Breast epithelium (tissue), 3 donors: Measurements from ENCODE around the gene DOCK3.

Source experiments
- CTCF ChIP-seq, 3 donors: fragments of 450-650 bp; IDR thresholded peaks; one replicate each; pipeline ENCODE4 v1.5.1; 2016 to 2017; ENCODE audit warnings: antibody characterized with exemption in 3 of 3, mild to moderate bottlenecking in 3 of 3, moderate library complexity in 3 of 3
- POLR2A ChIP-seq: fragments of 450-650 bp; IDR thresholded peaks from one replicate; pipeline ENCODE4 v1.6.1; 2016; ENCODE audit warnings: antibody characterized with exemption, mild to moderate bottlenecking, moderate library complexity
- POLR2AphosphoS5 ChIP-seq, 3 donors: sonication (generic); formaldehyde crosslinking; IDR thresholded peaks; one replicate each; pipeline ENCODE4 v1.6.1; 2017; ENCODE audit warnings: antibody characterized with exemption in 3 of 3

- no peak for TF ChIP-seq CTCF (IDR thresholded peaks at IDR 0.05)
- TF ChIP-seq POLR2AphosphoS5 (IDR thresholded peaks at IDR 0.05) = no peak
- TF ChIP-seq POLR2A = no peak
These were observed 36.8 kb upstream of the DOCK3 start for GRCh38 chr3:50637945-50638344.
